DMS114 treated with DMSO at 0.1 percent for 48 hours (cell line): ENCODE measurements around the gene ETV5.

Source experiments
- DNase-seq: peaks from one replicate; lab custom pipeline; 2025; ENCODE audit not compliant: unreplicated experiment; lab: John Stamatoyannopoulos, UW

ETV5 gene

DNA sequence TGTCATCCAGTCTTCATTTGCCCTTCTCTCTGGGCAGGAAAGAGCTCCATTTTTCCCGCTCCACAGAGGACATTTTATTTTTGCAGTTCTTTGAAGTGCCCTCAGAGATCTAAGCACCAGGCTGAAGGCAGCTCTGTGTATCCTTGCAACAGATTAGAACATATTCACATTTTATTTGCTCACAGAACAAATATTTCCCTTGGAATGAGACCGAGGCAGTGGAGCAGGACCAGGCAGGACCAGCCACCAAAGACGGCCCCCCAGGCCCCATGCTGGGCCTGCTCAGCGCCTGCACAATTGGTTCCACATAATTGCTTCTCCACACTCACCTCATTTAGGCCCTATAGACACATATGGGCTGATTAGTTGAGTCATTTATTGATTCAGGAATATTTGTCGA lies 15.7 kb upstream of the ETV5 start:
- no peak for DNase-seq

GRCh38 chr3:186123012-186123411 lies 14.1 kb upstream of the ETV5 start:
- no peak for DNase-seq

DNA sequence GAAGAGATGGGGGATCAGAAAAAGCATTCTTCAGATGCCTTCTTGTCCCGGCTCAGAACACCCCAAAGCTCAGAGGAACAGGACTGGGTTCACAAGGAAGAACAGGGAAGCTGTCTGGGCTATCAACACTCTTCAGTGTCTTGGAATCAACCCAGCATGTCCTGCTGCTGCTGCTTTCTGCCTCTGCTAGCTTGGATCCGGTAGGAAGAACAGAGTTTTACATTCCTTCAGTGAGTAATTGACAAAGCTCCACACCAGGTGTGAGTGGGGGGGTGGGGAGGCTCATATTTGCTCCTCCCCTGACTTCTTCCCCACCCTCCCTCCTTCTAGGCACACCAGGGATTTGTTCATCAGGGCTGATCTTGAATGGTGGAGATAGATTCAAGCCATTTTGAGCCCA lies 13.1 kb upstream of the ETV5 start:
- DNase-seq, result no peak

DNA sequence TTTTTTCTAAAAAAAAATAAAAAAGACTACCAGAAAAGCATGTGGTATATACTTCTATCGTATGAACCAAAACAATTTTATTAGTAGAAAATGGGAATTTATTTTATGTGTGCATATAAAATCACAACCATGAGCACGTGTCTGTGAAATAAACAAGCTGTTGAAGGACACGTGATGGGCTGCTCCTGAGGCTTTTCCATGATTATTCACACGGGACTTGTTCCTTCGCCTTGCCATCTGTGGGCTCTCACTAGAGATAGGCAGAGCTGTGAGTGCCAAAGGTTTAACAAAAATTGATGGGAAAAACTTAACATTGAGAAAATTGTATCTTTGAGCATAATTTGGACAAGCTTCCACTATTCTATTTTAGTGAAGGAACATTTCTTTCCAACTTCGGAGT lies 12.4 kb upstream of the ETV5 start:
- DNase-seq, result no peak

DNA sequence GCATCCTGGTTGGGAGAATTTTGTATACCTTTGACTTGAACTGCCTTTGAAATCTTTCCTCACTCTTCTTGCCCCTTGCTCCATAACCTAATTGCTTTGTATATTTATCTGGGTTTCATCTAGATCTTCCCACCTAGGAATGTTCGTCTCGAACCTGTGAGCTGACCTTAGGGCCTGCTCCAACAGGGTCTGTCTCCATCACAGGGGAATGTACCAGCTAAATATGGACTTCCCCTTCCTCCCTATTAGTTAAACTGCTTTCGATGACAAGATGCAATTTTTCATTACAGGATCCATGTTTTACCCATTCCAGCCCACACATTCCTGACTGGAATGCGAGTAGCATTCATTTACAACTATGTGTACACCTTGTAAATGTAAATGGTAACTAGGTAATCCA lies 10.6 kb upstream of the ETV5 start:
- no peak for DNase-seq

GRCh38 chr3:186118692-186119091 lies 9.8 kb upstream of the ETV5 start:
- DNase-seq, result no peak

- no peak for DNase-seq
These were observed 8.7 kb upstream of the ETV5 start for GRCh38 chr3:186117521-186118134.

- no peak for DNase-seq
These were observed 6.5 kb upstream of the ETV5 start for GRCh38 chr3:186115239-186115996.

DNA sequence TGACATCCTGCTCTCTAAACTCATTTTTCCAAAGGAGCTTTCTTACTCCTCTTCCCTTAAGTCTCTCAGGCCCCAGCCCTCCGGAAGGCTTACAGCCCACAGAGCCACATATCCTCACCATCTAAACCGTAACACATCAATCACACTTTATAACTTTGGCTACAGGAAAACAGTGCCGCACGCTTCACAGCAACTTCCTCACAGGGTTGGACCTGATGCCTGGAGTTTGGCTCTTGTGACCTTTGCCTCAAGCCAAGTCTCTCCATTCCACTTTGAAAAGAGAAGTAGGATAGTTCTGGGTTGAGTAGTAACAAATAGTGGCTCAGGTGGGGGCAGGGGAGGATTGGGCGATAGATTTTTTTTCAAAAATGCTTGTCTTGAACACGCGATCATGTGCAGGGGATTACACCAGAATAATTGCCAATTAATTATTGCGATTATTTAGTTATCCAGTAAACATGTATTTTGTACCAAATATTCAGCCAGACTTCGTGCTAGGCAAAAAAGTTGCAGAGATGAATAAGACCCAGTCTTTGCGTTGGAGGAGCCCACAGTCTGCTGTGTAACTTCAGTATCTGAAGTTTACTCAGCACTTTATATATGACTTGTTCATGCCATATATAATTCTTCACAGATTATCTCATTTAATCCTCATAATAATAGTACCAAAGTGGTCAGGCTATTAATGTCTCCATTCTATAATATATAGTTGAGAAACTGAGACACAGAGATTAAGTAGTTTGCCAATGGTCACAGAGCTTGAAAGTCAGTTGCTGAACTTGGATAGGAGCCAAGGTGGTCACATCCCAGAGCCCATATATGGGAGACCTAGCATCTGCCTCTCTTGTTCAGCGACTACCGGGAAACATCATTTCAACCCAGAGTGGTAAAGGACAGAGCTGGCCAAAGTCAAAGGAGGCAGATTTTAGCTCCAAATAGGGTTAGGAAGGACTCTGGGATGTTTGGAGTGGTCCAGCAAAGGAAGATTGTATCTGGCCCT lies 2.4 kb upstream of the ETV5 start:
- no peak for DNase-seq

DNA sequence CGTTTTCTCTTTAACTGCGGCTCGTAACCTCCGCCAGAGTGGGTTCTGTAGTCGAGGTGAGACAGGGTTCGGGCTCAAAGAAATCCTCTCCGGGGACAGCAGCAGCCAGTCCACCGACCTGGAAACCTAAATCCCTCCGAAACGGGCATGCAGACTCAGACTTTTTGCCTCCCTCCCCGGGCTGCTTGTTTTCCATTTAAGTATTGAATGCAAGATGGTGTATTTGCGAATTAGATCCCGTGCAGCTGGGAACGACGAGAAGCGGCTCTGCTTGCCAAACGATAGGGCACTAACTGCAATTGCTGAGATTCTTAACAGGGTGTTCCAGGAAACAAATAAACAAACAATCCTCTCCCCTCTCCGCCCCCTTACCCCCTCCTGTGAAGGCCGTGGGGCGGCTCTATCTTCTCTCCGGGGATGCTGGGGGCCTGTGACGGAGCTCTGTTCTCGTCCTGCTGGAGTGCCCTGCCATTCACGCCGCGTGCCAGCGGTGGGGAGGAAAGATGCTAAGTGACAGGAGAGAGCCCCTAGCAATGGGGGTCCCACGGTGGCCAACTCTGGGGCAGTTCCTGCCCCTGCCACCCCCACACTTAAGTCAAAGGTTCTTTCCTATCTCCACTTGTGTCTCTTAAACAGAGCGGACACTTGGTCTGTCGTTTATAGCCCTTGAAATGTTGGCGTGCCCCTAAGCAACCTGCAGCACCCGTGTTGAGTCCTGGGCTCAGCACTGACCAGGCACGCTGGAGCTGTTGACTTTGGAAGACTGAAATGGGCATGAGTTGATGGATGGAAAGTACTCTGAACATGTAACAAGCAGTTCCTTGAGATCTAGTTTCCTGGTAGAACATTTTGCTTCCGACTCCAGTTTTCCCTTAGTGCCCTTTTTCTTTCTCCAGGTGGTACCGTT lies 1.3 kb upstream of the ETV5 start:
- DNase-seq, result peak; percentile 26

GRCh38 chr3:186108106-186108940 lies 566 bp downstream of the ETV5 start:
- peak; percentile 35 for DNase-seq

- DNase-seq, result peak; percentile 53
These were observed 1.4 kb downstream of the ETV5 start for GRCh38 chr3:186107215-186108105.

GRCh38 chr3:186105543-186105942 lies 3.3 kb downstream of the ETV5 start:
- no peak for DNase-seq

DNA sequence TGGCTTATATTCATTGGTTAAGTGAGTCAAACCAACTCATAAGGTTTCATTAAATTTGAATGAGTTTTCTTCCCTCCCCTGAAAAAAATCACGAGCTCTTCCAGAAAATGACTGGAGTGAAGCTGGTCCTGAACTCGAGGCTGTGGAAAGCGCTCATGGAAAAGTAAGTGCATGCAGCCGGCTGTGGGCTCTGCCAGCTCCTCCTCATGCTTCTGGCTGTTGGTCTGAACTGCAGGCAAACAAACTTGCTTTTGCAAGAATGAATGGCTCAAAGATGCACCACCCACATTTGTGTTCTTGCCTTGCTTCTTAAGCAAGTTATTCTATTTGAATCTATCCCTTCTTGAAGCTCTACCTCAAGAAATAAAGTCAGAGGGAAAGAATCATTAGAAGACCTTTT lies 6.2 kb downstream of the ETV5 start:
- DNase-seq, result peak; percentile 21

- no peak for DNase-seq
These were observed 8.5 kb downstream of the ETV5 start for GRCh38 chr3:186100398-186100797.

- DNase-seq, result no peak
These were observed 9.7 kb downstream of the ETV5 start for GRCh38 chr3:186099178-186099577.

DNA sequence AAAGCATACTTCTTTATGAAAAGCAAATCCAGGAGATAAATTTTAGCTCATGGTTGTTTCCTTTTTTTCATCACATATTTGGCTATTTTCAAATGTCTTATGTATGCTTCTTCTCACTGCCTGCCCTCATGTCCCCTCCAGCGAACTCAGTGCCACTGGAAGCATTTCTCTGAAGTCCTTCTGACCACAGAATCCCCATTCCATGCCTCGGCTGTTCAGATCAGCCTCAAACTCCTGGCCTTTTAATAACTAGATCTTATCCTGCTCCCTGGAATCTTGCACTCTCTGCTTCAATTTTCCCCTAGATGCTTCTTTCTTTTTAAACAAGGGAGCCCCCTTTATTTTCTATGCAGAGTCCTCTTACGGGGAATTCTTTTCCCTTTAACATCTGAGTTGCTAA lies 10.1 kb downstream of the ETV5 start:
- DNase-seq, result no peak

DNA sequence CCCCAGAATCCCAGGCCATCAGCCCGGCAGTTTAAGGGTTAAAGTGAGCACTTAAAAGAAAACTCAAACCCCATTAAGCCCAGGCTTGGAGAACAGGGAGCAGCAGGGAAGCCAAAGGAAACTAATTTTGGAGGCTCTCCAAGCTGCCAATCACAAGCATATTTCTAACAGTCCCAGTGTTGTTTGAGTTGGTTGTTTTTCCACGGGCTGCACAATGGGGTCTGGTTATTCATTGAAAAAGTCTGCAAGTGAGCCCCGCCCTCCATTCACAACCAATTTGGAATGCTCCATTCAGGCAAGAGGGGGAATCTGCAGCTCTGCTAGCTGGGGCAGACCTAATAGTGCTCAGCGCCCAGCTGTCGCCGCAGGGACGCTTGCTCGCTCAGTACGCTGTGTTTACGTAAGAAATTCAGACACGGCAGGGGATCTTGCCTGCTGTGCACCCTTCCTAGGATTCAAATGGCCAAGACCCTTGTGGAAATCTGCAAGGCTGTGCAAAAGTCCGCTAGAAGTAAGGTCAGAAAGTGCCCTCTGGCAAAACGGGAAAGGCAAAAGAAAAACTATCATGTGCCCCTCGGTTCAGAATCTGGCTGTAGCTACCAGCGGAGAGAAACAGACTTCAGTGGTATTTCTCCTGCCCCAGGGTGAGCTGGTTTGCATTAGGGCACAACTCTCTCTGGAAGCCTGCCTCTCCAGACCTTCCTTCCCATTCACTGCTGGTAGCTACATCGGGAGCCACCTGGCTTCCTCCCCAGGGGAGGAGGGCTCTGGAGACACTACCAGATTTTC lies 11.0 kb downstream of the ETV5 start:
- DNase-seq, result no peak
